H1 (cell line): ENCODE data around the gene ATG2B. TPM values are rescaled to one million over a fixed set of nuclear protein-coding genes. Genes with fewer than 3 reads are reported as not detected.

Experiments used
- BCL11A ChIP-seq, 2 experiments: IDR thresholded peaks; one replicate each; pipeline ENCODE4 v1.6.1; 2011; ENCODE audit warnings: low read depth in 2 of 2, low read length in 2 of 2, mild to moderate bottlenecking in 2 of 2
- BRCA1 ChIP-seq: IDR thresholded peaks from 2 replicates; pipeline ENCODE4 v1.6.1; 2012; ENCODE audit warnings: low read depth, low read length, improper control_type of control experiment
- CREB1 ChIP-seq: IDR thresholded peaks from 2 replicates; pipeline ENCODE4 v1.6.1; 2012; ENCODE audit warnings: inconsistent platforms
- GTF2F1 ChIP-seq: IDR thresholded peaks from 2 replicates; pipeline ENCODE4 v1.6.1; 2012; ENCODE audit warnings: low read depth, low read length, improper control_type of control experiment, borderline replicate concordance
- KDM1A ChIP-seq: fragments of 200-600, 300-600 bp; sonication (generic); IDR thresholded peaks from 2 replicates; pipeline ENCODE4 v1.7.1; 2016; ENCODE audit warnings: mild to moderate bottlenecking, low read length, borderline replicate concordance
- RBBP5 ChIP-seq: IDR thresholded peaks from 2 replicates; pipeline ENCODE4 v1.7.1; 2012; ENCODE audit warnings: low read depth, mild to moderate bottlenecking, inconsistent platforms, low read length, moderate library complexity, borderline replicate concordance
- RFX5 ChIP-seq: IDR thresholded peaks from 2 replicates; pipeline ENCODE4 v1.6.1; 2011; ENCODE audit warnings: low read depth, low read length, improper control_type of control experiment, borderline replicate concordance
- SIX5 ChIP-seq: IDR thresholded peaks from 2 replicates; pipeline ENCODE4 v1.6.1; 2011; ENCODE audit warnings: mild to moderate bottlenecking, low read depth, low read length
- polyA plus RNA-seq, 7 experiments: library from polyadenylated mRNA; depleted of rRNA in 3 of 7; stranded (reverse) in 5 of 7; unstranded in 2 of 7; fragments of >200 nt in 5 of 7; fragments of 200-250 nt in 2 of 7; gene quantifications; 1 replicate in 5 of 7; 2 replicates in 1 of 7; 4 replicates in 1 of 7; pipeline versions ENCODE4 v1.2.1 to v1.2.3, GENCODE V29; 2011 to 2013; ENCODE audit warnings: missing spikeins in 2 of 7, mixed read lengths in 2 of 7
- total RNA-seq: library from RNA; stranded (reverse); fragmentation: NEBNext Ultra II Directional; extraction: Animal tissue kit (Norgen Biotek cat#: 25700); gene quantifications from 2 replicates; pipeline ENCODE4 v1.2.1, GENCODE V29; 2021
- TF ChIP-seq, protein P1 (sequence below): fragments of 300-600 bp; sonication (generic); IDR thresholded peaks from 2 replicates; pipeline ENCODE4 v1.7.1; 2012; ENCODE audit warnings: low read length, moderate library complexity, mild to moderate bottlenecking, inconsistent platforms; ENCODE audit not compliant: insufficient replicate concordance
- TF ChIP-seq, protein P2 (sequence below): IDR thresholded peaks from 2 replicates; pipeline ENCODE4 v1.6.1; 2012; ENCODE audit warnings: inconsistent platforms

Gene ATG2B
- total and polyA plus RNA-seq, 2 of the 8 experiments (the other 6 are each of a cell fraction or from before 2014, with no cell fraction given) = 4.6 to 14.4 TPM

DNA sequence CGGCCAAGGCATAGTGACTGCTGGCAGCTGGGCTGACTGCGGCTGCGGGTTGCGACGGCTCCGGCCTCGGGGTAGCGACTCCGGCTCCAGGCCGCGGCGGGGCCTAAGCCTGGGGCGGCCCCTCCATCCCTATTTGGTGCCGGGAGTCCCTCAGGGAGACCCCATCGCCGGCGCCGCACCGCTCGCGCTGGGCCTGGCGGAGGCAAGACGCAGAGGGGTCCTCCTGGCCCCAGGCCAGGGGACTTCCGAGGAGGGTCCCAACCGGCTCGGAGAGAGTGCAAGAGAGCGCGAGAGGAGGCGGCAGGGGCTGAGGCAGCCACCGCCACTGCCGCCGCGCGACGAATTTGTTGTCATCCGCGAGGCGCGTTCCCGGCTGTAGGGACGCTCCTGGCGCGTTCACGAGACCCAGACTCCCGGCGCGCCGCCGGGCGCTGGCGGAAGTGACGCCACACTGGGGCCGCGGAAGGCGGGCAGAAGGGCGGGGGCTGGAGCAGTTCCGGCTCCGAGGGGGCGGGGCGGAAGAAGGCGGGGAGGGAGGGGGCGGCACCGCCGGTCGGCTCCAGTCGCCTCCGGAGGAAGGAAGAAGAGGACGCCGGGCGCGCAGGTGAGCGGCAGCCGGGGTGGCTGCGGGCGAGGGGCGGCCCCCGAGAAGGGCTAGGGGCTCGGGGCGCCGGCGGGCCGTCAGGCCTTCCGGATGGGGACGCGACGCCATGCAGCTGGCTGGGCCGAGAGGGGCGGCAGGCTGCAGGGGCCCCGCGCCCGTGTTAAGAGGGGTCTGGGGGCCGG, at the start of gene ATG2B, which contains the start of gene GSKIP (continued):
- TF ChIP-seq, protein P1, sequence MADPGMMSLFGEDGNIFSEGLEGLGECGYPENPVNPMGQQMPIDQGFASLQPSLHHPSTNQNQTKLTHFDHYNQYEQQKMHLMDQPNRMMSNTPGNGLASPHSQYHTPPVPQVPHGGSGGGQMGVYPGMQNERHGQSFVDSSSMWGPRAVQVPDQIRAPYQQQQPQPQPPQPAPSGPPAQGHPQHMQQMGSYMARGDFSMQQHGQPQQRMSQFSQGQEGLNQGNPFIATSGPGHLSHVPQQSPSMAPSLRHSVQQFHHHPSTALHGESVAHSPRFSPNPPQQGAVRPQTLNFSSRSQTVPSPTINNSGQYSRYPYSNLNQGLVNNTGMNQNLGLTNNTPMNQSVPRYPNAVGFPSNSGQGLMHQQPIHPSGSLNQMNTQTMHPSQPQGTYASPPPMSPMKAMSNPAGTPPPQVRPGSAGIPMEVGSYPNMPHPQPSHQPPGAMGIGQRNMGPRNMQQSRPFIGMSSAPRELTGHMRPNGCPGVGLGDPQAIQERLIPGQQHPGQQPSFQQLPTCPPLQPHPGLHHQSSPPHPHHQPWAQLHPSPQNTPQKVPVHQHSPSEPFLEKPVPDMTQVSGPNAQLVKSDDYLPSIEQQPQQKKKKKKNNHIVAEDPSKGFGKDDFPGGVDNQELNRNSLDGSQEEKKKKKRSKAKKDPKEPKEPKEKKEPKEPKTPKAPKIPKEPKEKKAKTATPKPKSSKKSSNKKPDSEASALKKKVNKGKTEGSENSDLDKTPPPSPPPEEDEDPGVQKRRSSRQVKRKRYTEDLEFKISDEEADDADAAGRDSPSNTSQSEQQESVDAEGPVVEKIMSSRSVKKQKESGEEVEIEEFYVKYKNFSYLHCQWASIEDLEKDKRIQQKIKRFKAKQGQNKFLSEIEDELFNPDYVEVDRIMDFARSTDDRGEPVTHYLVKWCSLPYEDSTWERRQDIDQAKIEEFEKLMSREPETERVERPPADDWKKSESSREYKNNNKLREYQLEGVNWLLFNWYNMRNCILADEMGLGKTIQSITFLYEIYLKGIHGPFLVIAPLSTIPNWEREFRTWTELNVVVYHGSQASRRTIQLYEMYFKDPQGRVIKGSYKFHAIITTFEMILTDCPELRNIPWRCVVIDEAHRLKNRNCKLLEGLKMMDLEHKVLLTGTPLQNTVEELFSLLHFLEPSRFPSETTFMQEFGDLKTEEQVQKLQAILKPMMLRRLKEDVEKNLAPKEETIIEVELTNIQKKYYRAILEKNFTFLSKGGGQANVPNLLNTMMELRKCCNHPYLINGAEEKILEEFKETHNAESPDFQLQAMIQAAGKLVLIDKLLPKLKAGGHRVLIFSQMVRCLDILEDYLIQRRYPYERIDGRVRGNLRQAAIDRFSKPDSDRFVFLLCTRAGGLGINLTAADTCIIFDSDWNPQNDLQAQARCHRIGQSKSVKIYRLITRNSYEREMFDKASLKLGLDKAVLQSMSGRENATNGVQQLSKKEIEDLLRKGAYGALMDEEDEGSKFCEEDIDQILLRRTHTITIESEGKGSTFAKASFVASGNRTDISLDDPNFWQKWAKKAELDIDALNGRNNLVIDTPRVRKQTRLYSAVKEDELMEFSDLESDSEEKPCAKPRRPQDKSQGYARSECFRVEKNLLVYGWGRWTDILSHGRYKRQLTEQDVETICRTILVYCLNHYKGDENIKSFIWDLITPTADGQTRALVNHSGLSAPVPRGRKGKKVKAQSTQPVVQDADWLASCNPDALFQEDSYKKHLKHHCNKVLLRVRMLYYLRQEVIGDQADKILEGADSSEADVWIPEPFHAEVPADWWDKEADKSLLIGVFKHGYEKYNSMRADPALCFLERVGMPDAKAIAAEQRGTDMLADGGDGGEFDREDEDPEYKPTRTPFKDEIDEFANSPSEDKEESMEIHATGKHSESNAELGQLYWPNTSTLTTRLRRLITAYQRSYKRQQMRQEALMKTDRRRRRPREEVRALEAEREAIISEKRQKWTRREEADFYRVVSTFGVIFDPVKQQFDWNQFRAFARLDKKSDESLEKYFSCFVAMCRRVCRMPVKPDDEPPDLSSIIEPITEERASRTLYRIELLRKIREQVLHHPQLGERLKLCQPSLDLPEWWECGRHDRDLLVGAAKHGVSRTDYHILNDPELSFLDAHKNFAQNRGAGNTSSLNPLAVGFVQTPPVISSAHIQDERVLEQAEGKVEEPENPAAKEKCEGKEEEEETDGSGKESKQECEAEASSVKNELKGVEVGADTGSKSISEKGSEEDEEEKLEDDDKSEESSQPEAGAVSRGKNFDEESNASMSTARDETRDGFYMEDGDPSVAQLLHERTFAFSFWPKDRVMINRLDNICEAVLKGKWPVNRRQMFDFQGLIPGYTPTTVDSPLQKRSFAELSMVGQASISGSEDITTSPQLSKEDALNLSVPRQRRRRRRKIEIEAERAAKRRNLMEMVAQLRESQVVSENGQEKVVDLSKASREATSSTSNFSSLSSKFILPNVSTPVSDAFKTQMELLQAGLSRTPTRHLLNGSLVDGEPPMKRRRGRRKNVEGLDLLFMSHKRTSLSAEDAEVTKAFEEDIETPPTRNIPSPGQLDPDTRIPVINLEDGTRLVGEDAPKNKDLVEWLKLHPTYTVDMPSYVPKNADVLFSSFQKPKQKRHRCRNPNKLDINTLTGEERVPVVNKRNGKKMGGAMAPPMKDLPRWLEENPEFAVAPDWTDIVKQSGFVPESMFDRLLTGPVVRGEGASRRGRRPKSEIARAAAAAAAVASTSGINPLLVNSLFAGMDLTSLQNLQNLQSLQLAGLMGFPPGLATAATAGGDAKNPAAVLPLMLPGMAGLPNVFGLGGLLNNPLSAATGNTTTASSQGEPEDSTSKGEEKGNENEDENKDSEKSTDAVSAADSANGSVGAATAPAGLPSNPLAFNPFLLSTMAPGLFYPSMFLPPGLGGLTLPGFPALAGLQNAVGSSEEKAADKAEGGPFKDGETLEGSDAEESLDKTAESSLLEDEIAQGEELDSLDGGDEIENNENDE = no peak
- no peak for TF ChIP-seq RFX5
- TF ChIP-seq CREB1 = peak; percentile 92
- TF ChIP-seq BRCA1 = no peak
- TF ChIP-seq GTF2F1 = no peak
- no peak for TF ChIP-seq SIX5
- TF ChIP-seq, protein P2, sequence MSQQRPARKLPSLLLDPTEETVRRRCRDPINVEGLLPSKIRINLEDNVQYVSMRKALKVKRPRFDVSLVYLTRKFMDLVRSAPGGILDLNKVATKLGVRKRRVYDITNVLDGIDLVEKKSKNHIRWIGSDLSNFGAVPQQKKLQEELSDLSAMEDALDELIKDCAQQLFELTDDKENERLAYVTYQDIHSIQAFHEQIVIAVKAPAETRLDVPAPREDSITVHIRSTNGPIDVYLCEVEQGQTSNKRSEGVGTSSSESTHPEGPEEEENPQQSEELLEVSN = no peak
- no peak for TF ChIP-seq BCL11A (IDR thresholded peaks at IDR 0.05; ENCODE audit: low read depth in 2 of 2, low read length in 2 of 2)
- peak; percentile 94; the same call in 1 of the 2 replicates for TF ChIP-seq RBBP5
- no peak for TF ChIP-seq KDM1A
